Right ventricle myocardium inferior (tissue), 1 donor: ENCODE data around the gene FAM3B. TPM values are rescaled to one million over a fixed set of nuclear protein-coding genes. Genes with fewer than 3 reads are reported as not detected.
"Not testable (repeated sequence)": the region's sequence is repeated elsewhere in the genome, so short reads cannot be mapped to it uniquely, and the experiment has no call there.

Source experiments
- ATAC-seq: fragments of 200-7000 bp; cut with Tn5 transposase; one replicate; pipeline ENCODE4 v1.9.1; 2020; ENCODE audit warnings: mild to moderate bottlenecking, moderate library complexity
- DNase-seq: peaks from one replicate; pipeline ENCODE4 v3.0.0; 2021; ENCODE audit errors: missing footprints
- intact Hi-C: fragments of 100-400 bp; cut with DNase I; formaldehyde crosslinking; loops from one replicate; pipeline ENCODE4 v1.11.0; 2022
- total RNA-seq: library from RNA; stranded (reverse); fragmentation: NEBNext Ultra II Directional; extraction: Animal tissue kit (Norgen Biotek cat#: 25700); gene quantifications from one replicate; pipeline ENCODE4 v1.2.1, GENCODE V29; 2021
- donor health status: DM: no; HTN: yes; CAD: no; lungs with severe emphysema.

The FAM3B gene
- total RNA-seq, 1 donor from 2014 or later: not detected

GRCh38 chr21:41345934-41346685, 29.5 kb downstream of the FAM3B start:
- ATAC-seq: no peak
- intact Hi-C loops: no loop called here
- no peak for DNase-seq

GRCh38 chr21:41346758-41347157, 30.2 kb downstream of the FAM3B start:
- DNase-seq: no peak
- no peak for ATAC-seq
- intact Hi-C loops: no loop called here

- no peak for ATAC-seq
Observed at GRCh38 chr21:41348434-41348833, 31.8 kb downstream of the FAM3B start.

GRCh38 chr21:41349126-41349525, 32.5 kb downstream of the FAM3B start:
- no peak for DNase-seq
- ATAC-seq: no peak
- intact Hi-C loops: no loop called here

More at GRCh38 chr21:41348434-41348833, 31.8 kb downstream of the FAM3B start:
- intact Hi-C loops: no loop called here
- no peak for DNase-seq

GRCh38 chr21:41349619-41350390, 33.2 kb downstream of the FAM3B start:
- DNase-seq: no peak
- intact Hi-C loops: no loop called here
- no peak for ATAC-seq

- intact Hi-C loops: no loop called here
- DNase-seq: no peak
- no peak for ATAC-seq
Observed at GRCh38 chr21:41350436-41351155, 34.0 kb downstream of the FAM3B start.

- ATAC-seq: no peak
- intact Hi-C loops: no loop called here
- DNase-seq: no peak
Observed at GRCh38 chr21:41357546-41357945, 40.9 kb downstream of the FAM3B start.

GRCh38 chr21:41358193-41359166, 41.9 kb downstream of the FAM3B start:
- DNase-seq (no peak), ATAC-seq (no peak)
- intact Hi-C loops: no loop called here

GRCh38 chr21:41359286-41359685, 42.7 kb downstream of the FAM3B start:
- DNase-seq: no peak
- ATAC-seq: no peak
- intact Hi-C loops: no loop called here

- ATAC-seq, intact Hi-C loops, DNase-seq: not testable (repeated sequence)
Observed at GRCh38 chr21:41359754-41360071, 43.1 kb downstream of the FAM3B start.

- intact Hi-C loops: no loop called here
- DNase-seq (peak; percentile 78), ATAC-seq (peak; percentile 53)
Observed at GRCh38 chr21:41360072-41360821, 43.6 kb downstream of the FAM3B start.

- intact Hi-C loops: no loop called here
- ATAC-seq (no peak), DNase-seq (no peak)
Observed at GRCh38 chr21:41361053-41361785, 44.6 kb downstream of the FAM3B start.

GRCh38 chr21:41361786-41362604, 45.4 kb downstream of the FAM3B start, which contains the start of gene MX2:
Gene MX2, plus strand, starts transcription at chr21:41362027. Its CDS starts 14,880 bp downstream, at chr21:41376907.
- ATAC-seq: peak; percentile 87
- intact Hi-C loops: no loop called here

GRCh38 chr21:41362605-41363369, 46.2 kb downstream of the FAM3B start:
- ATAC-seq (no peak), DNase-seq (no peak)
- intact Hi-C loops: no loop called here

More at GRCh38 chr21:41361786-41362604, 45.4 kb downstream of the FAM3B start, which contains the start of gene MX2:
- peak; percentile 89 for DNase-seq
